Endothelial cell (in vitro differentiated cells): ENCODE measurements around the gene OAT. TPM values are rescaled to one million over a fixed set of nuclear protein-coding genes. Genes with fewer than 3 reads are reported as not detected.
A peak's percentile ranks its signal among the peaks of the same experiment; 100 is the strongest.

Experiments used
- DNase-seq: peaks from one replicate; pipeline ENCODE4 v3.0.0; 2021; ENCODE audit warnings: low spot score
- H3K27ac Mint-ChIP-seq: one replicate; pipeline ENCODE4 v1.8.0; 2021; ENCODE audit warnings: mixed read lengths, inconsistent platforms; ENCODE audit not compliant: unreplicated experiment
- H3K27me3 Mint-ChIP-seq: one replicate; pipeline ENCODE4 v1.8.0; 2021; ENCODE audit warnings: mild to moderate bottlenecking, moderate library complexity, mixed read lengths, inconsistent platforms; ENCODE audit not compliant: unreplicated experiment
- H3K36me3 Mint-ChIP-seq: one replicate; pipeline ENCODE4 v1.8.0; 2021; ENCODE audit warnings: mild to moderate bottlenecking, low read depth, mixed read lengths, inconsistent platforms; ENCODE audit not compliant: unreplicated experiment
- H3K4me1 Mint-ChIP-seq: one replicate; pipeline ENCODE4 v1.8.0; 2021; ENCODE audit warnings: mild to moderate bottlenecking, mixed read lengths, inconsistent platforms; ENCODE audit not compliant: unreplicated experiment
- H3K4me3 Mint-ChIP-seq: one replicate; pipeline ENCODE4 v1.8.0; 2021; ENCODE audit warnings: mild to moderate bottlenecking, mixed read lengths, inconsistent platforms; ENCODE audit not compliant: unreplicated experiment
- H3K9me3 Mint-ChIP-seq: one replicate; pipeline ENCODE4 v1.8.0; 2021; ENCODE audit warnings: mixed read lengths, inconsistent platforms; ENCODE audit not compliant: unreplicated experiment
- CTCF ChIP-seq: fragments of 200-600 bp; sonication (generic); IDR thresholded peaks from one replicate; pipeline ENCODE4 v1.5.0; 2021; ENCODE audit warnings: antibody characterized with exemption; ENCODE audit not compliant: unreplicated experiment
- total RNA-seq: library from RNA; stranded (reverse); fragmentation: NEBNext Ultra II Directional; extraction: Animal tissue kit (Norgen Biotek cat#: 25700); gene quantifications from one replicate; pipeline ENCODE4 v1.2.1, GENCODE V29; 2021; ENCODE audit not compliant: unreplicated experiment

OAT gene
- total RNA-seq, 1 donor from 2014 or later = 36.6 TPM

- Mint-ChIP-seq H3K27ac (peak overlapping the region; percentile 27), H3K9me3 (no peaks in the 10 kb centered on the region)
Measured at GRCh38 chr10:124350806-124351205, 67.9 kb downstream of the OAT start.

DNA sequence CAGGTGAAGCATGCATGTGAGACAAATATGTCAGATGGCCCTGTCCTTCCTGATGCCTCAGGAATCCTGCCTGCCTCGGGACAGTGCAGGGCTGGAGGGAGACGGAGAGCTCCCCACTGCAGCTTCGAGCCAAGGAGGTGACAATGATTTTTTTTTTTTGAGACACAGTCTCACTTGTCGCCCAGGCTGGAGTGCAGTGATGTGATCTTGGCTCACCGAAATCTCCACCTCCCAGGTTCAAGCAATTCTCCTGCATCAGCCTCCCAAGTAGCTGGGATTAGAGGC, 68.8 kb downstream of the OAT start:
- no peaks in the 10 kb centered on the region for H3K36me3 Mint-ChIP-seq
- TF ChIP-seq CTCF = no peak
- no peaks in the 10 kb centered on the region for H3K9me3 Mint-ChIP-seq
- H3K27me3 Mint-ChIP-seq = peaks cover 1% of the 10 kb centered on the region
- no peak overlapping the region for H3K27ac Mint-ChIP-seq
- H3K4me1 Mint-ChIP-seq = no peaks in the 10 kb centered on the region
- no peak for DNase-seq
- H3K4me3 Mint-ChIP-seq = no peak overlapping the region

More at GRCh38 chr10:124350806-124351205, 67.9 kb downstream of the OAT start:
- H3K36me3 Mint-ChIP-seq = no peaks in the 10 kb centered on the region
- H3K4me3 Mint-ChIP-seq = no peak overlapping the region
- no peak for TF ChIP-seq CTCF
- H3K27me3 Mint-ChIP-seq = peaks cover 1% of the 10 kb centered on the region
- no peaks in the 10 kb centered on the region for H3K4me1 Mint-ChIP-seq
- DNase-seq = no peak

DNA sequence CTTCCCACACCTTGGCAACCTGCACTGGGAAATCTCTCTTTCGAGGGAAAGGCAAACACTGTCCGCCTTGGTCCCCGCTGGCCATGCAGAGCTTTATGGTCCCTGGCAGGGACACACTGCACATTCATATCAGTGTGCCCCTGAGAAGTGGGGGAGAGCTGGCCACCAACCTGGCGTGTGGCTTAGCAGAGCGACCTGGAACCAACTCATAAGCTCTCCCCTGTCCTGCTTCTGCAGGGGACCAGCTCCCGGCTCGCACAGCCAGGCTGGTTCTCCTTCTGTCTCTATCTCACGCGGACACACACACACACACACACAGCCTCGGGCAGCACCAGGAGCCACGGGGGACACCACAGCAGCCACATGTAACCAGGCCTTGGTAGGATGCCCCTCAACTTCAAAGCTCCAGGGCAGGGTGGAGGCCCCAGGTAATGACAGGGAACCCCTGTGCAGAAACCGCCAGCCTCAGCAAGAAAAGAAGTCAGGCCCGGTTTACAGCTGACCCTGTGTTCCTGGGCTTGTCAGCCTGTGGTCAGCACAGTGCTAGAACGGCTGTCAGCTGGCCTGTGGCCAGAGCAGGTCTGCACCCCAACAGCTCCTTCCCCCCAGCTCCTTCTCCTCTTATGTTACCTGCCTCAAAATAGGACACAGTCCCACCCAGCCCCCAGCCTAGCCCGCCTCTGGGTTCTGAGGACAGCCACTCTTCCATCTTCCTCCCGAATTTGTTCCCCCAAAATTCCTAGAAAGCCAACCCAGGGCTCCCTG, 69.3 kb downstream of the OAT start:
- no peaks in the 10 kb centered on the region for H3K4me1 Mint-ChIP-seq
- H3K9me3 Mint-ChIP-seq = no peaks in the 10 kb centered on the region
- no peak for DNase-seq
- no peaks in the 10 kb centered on the region for H3K36me3 Mint-ChIP-seq
- H3K27me3 Mint-ChIP-seq = peaks cover 1% of the 10 kb centered on the region
- no peak overlapping the region for H3K4me3 Mint-ChIP-seq
- no peak for TF ChIP-seq CTCF
- no peak overlapping the region for H3K27ac Mint-ChIP-seq

DNA sequence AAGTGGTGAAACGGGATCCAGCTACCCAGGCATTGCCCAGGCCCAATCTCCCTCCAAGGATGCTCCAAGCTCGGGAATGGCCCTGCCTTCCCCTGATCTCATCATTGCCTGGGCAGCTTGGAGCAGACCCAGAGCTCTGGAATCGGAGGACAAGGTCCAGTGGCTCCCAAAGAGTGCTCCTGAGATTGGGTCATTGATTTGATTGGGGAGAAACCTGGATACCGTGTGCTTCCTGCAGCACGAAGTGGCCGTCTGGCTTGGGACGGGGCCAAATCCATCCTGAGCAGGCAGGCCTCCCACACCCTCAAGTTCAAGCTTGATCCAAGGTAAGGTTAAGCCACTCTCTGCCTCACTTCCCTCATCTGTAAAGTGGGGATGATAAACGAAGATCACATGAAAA, 69.9 kb downstream of the OAT start:
- DNase-seq = no peak
- TF ChIP-seq CTCF = no peak
- Mint-ChIP-seq H3K36me3 (no peaks in the 10 kb centered on the region), H3K4me3 (no peak overlapping the region), H3K9me3 (no peaks in the 10 kb centered on the region), H3K27ac (no peak overlapping the region), H3K27me3 (peaks cover 1% of the 10 kb centered on the region), H3K4me1 (no peaks in the 10 kb centered on the region)

GRCh38 chr10:124347956-124348355, 70.8 kb downstream of the OAT start:
- peak; percentile 32 for TF ChIP-seq CTCF
- Mint-ChIP-seq H3K4me1 (no peaks in the 10 kb centered on the region), H3K27me3 (peaks cover 1% of the 10 kb centered on the region), H3K4me3 (no peak overlapping the region), H3K9me3 (no peaks in the 10 kb centered on the region), H3K36me3 (no peaks in the 10 kb centered on the region), H3K27ac (no peak overlapping the region)
- peak; percentile 16 for DNase-seq

Other genes starting within 250 kb of the OAT start
- 0.77 TPM for gene NKX1-2, start 31.1 kb upstream of the OAT start, total RNA-seq
- 4.2 TPM for gene LHPP, start 42.9 kb upstream of the OAT start, total RNA-seq